ENCODE results near the gene PC. TPM values are rescaled to one million over a fixed set of nuclear protein-coding genes. Genes with fewer than 3 reads are reported as not detected.

The PC gene
- total RNA-seq, 1 donor from 2014 or later, result 5.0 TPM

DNA sequence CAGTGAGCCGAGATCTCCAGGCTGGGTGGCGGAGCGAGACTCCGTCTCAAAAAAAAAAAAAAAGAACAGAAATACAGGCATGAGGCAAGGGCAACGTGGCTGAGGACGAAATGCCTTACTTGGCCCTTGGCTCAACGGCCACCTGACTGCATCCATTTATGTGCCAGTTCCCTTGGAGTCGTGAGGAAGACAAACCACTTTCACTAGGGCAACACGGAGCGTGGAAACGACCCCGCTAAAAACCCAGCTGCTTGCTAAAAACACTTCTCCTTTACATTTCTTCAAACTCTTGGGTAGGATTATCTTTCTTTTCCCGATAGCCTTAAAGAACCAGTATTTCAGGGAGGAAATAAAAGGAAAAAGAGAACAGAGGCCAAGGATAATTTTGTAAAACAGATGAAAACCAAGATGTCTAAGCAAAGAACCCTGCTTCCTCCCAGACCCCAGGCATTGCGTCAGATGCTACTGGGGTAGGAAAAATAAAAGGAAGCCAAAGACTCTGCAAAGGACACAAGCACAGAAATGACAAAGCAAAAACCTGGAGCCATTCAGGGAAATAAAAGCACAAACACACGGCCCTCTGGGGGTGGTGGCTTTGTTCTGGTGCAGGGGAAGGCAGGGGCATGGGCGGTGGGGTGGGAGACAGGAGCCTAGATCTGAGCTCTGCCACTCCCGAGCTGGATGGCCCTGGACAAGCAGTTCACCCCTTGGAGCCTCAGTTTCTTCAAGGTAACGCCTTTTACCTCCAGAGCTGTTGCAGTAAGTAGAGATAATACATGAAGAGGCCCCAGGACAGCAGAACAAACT lies 37.0 kb downstream of the PC start:
- Mint-ChIP-seq H3K36me3 (ENCODE audit: low read depth) (no peaks in the 10 kb centered on the region), H3K27ac (no peak overlapping the region), H3K27me3 (peaks cover 6% of the 10 kb centered on the region), H3K4me3 (no peak overlapping the region), H3K4me1 (no peaks in the 10 kb centered on the region), H3K9me3 (no peaks in the 10 kb centered on the region)
- TF ChIP-seq, protein P1, sequence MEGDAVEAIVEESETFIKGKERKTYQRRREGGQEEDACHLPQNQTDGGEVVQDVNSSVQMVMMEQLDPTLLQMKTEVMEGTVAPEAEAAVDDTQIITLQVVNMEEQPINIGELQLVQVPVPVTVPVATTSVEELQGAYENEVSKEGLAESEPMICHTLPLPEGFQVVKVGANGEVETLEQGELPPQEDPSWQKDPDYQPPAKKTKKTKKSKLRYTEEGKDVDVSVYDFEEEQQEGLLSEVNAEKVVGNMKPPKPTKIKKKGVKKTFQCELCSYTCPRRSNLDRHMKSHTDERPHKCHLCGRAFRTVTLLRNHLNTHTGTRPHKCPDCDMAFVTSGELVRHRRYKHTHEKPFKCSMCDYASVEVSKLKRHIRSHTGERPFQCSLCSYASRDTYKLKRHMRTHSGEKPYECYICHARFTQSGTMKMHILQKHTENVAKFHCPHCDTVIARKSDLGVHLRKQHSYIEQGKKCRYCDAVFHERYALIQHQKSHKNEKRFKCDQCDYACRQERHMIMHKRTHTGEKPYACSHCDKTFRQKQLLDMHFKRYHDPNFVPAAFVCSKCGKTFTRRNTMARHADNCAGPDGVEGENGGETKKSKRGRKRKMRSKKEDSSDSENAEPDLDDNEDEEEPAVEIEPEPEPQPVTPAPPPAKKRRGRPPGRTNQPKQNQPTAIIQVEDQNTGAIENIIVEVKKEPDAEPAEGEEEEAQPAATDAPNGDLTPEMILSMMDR (IDR thresholded peaks at IDR 0.05), result no peak
- POLR2A ChIA-PET, result no interaction called here
- CTCF ChIA-PET, result no interaction called here
- intact Hi-C loops (cut with micrococcal nuclease), result no loop called here
- DNase-seq (no peak), ATAC-seq (ENCODE audit: low read depth) (no peak)

DNA sequence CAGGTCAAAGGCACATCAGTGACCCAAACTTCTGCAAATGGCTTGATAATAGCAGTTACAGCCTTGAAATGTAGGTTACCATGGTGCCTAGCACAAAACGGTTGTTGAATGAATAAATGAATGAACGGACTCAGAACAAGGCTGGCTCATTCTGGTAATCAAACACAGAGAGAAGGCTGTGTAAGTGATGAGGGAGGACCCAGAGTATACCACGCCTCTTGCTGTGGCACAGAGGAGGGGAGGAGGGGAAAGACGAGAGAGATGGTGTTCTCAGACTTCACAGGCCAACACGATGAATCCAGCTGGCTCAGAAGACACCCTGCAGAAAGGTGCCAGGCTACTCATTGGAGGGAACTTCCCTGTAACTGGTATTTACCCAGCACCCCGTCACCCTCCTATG lies 38.3 kb downstream of the PC start:
- H3K9me3 Mint-ChIP-seq, result no peaks in the 10 kb centered on the region
- POLR2A ChIA-PET, result no interaction called here
- H3K4me3 Mint-ChIP-seq, result no peak overlapping the region
- ATAC-seq (ENCODE audit: low read depth) (no peak), DNase-seq (no peak)
- no peak overlapping the region for H3K27ac Mint-ChIP-seq
- CTCF ChIA-PET, result no interaction called here
- no peaks in the 10 kb centered on the region for H3K36me3 Mint-ChIP-seq (ENCODE audit: low read depth)
- no peaks in the 10 kb centered on the region for H3K4me1 Mint-ChIP-seq
- intact Hi-C loops (cut with micrococcal nuclease), result no loop called here
- TF ChIP-seq, protein P1 (IDR thresholded peaks at IDR 0.05), result no peak
- H3K27me3 Mint-ChIP-seq, result peaks cover 6% of the 10 kb centered on the region

DNA sequence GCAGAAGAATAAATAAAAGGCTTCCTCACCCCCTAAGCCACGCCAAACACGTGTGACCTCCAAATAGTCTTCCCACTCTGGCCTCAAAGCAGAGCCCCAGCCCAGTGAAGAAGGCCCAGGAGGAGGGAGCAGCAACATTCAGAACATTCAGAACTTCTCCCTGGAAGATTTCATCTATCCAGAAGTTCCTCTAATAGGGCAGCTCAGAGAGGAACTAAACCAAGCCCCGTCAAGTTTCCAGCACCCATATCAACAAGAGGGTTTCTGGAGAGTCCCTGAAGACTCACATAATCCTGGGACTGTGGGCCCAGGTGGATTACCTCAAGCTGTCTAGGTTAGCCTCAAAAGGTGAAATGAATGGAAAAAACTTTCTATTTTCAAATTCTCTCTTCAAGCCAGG lies 39.4 kb downstream of the PC start:
- no peaks in the 10 kb centered on the region for H3K36me3 Mint-ChIP-seq (ENCODE audit: low read depth)
- CTCF ChIA-PET, result no interaction called here
- ATAC-seq (ENCODE audit: low read depth), result no peak
- H3K27me3 Mint-ChIP-seq, result peaks cover 6% of the 10 kb centered on the region
- no peak overlapping the region for H3K4me3 Mint-ChIP-seq
- H3K9me3 Mint-ChIP-seq, result no peaks in the 10 kb centered on the region
- POLR2A ChIA-PET, result no interaction called here
- H3K27ac Mint-ChIP-seq, result no peak overlapping the region
- TF ChIP-seq, protein P1 (IDR thresholded peaks at IDR 0.05), result no peak
- no peak for DNase-seq
- no peaks in the 10 kb centered on the region for H3K4me1 Mint-ChIP-seq
- intact Hi-C loops (cut with micrococcal nuclease), result no loop called here

DNA sequence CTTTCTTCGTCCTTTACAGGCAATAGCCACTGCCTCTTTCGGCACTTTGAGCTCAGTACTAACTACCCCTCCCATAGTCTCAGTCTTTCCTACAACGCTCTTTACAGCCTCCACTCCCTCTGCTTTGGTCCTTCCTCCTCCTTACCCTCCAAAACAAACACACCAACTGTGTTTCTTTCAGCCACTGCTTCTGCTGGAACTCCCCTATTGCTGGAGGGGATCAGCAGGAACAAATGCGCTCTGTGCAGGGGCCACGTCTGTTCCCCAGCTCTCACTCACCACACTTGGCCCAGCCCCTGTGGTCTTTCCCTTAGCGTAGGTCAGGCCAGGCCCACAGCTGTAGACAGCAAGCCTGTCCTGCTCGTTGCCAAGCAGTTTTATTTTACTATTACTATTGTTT lies 42.3 kb downstream of the PC start:
- H3K4me1 Mint-ChIP-seq, result no peaks in the 10 kb centered on the region
- ChIA-PET CTCF (no interaction called here), POLR2A (no interaction called here)
- H3K27ac Mint-ChIP-seq, result no peak overlapping the region
- TF ChIP-seq, protein P1 (IDR thresholded peaks at IDR 0.05), result no peak
- H3K36me3 Mint-ChIP-seq (ENCODE audit: low read depth), result no peaks in the 10 kb centered on the region
- peaks cover 3% of the 10 kb centered on the region for H3K27me3 Mint-ChIP-seq
- H3K9me3 Mint-ChIP-seq, result no peaks in the 10 kb centered on the region
- H3K4me3 Mint-ChIP-seq, result no peak overlapping the region
- intact Hi-C loops (cut with micrococcal nuclease), result no loop called here
- no peak for DNase-seq
- no peak for ATAC-seq (ENCODE audit: low read depth)

GRCh38 chr11:66915046-66915832 lies 42.9 kb downstream of the PC start:
- POLR2A ChIA-PET, result interaction anchor here (0.6 kb wide), 1 partner anchor 259 kb away, joined by 3 read pairs; no protein-coding TSS in a partner anchor
- intact Hi-C loops (cut with micrococcal nuclease), result no loop called here
- DNase-seq (no peak), ATAC-seq (ENCODE audit: low read depth) (no peak)
- H3K27me3 Mint-ChIP-seq, result peaks cover 2% of the 10 kb centered on the region
- CTCF ChIA-PET, result no interaction called here
- no peaks in the 10 kb centered on the region for H3K4me1 Mint-ChIP-seq
- no peaks in the 10 kb centered on the region for H3K9me3 Mint-ChIP-seq
- H3K27ac Mint-ChIP-seq, result no peak overlapping the region
- no peak overlapping the region for H3K4me3 Mint-ChIP-seq
- TF ChIP-seq, protein P1 (IDR thresholded peaks at IDR 0.05), result no peak
- H3K36me3 Mint-ChIP-seq (ENCODE audit: low read depth), result no peaks in the 10 kb centered on the region

Data from activated B cell treated with CpG ODN at 0.5 μM for 24 hours (primary cell).